Measurements from ENCODE around the gene GRAMD1B. TPM values are rescaled to one million over a fixed set of nuclear protein-coding genes. Genes with fewer than 3 reads are reported as not detected.

Gene GRAMD1B
- 10 to 100 TPM; 36.8 to 39.0 TPM for total RNA-seq

DNA sequence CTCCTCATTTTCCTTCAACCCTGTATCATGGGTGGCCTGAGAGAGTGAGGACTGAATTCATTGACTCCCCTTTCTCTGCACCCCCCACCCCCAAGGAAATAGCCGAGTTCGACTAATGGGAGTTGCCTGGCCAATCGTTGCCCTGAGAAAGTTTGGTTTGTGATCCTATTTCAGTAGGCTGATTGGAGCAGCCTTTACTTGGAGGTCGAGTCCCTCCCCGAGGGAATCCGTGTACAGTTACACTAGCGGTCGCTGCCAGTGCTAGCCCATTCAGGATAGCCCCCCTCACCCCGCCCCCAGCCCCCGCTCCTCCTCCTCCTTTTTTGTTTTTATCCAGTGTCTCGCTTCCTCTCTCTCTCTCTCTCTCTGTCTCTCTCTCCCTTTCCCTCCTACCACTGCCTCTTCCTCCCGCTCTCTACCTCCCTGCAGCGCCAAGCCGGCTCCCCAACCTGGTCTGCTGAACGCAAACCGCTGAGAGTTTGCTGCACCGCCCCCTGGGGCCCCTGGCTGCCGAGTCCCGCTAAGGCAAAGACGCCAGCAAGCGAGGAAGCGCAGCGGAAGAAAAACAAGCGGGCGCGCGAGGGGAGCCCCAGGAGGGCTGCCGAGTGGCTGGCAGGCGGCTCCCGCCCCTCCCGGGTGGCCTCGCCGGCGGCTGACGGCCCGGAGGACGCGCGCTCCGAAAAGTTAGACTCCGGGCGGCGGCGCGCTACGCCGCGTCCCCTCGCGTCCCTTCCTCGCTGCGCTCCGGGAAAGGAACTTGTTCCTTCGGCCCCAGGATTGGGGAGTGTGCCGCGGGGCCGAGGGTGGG is at the start of gene GRAMD1B:
GRAMD1B (plus strand) TSS at position 357 of the 808 bp plus-strand sequence. CDS start 524 bp downstream, outside the sequence.
- H3K36me3 Mint-ChIP-seq, result peaks cover 16% of the 10 kb centered on the region
- H3K27ac Mint-ChIP-seq, result peak within 1 kb of the TSS; percentile 90
- ChIA-PET POLR2A (interaction anchor here (0.8 kb wide), 1 partner anchor 126 kb away, joined by 3 read pairs; no protein-coding TSS in a partner anchor), CTCF (interaction anchor here (1.2 to 6.1 kb wide), 5 partner anchors 8 to 129 kb away, joined by 3 to 54 read pairs (median 4); no protein-coding TSS in a partner anchor)
- intact Hi-C loops (cut with micrococcal nuclease), result loop anchor here (1.0 to 5.0 kb wide), 3 partner anchors 23 to 368 kb away; partner anchors contain the start of gene HSPA8
- peak; percentile 85 for DNase-seq
- H3K4me3 Mint-ChIP-seq, result peak within 1 kb of the TSS; percentile 85
- no peaks in the 10 kb centered on the region for H3K27me3 Mint-ChIP-seq
- peaks cover 40% of the 10 kb centered on the region for H3K4me1 Mint-ChIP-seq (ENCODE audit: low read depth)
- no peaks in the 10 kb centered on the region for H3K9me3 Mint-ChIP-seq

GRCh38 chr11:123381149-123381548 is 48.9 kb upstream of the GRAMD1B start:
- ChIA-PET POLR2A (interaction anchor here (0.5 to 3.7 kb wide), 8 partner anchors 21 to 89 kb away, joined by 3 to 43 read pairs (median 9); no protein-coding TSS in a partner anchor), CTCF (interaction anchor here (0.8 to 4.4 kb wide), 14 partner anchors 9 to 263 kb away, joined by 3 to 54 read pairs (median 4); no protein-coding TSS in a partner anchor)
- no peaks in the 10 kb centered on the region for H3K36me3 Mint-ChIP-seq
- intact Hi-C loops (cut with micrococcal nuclease), result loop anchor here (1.0 to 5.0 kb wide), 2 partner anchors 18 to 44 kb away; no protein-coding TSS in a partner anchor
- no peaks in the 10 kb centered on the region for H3K27me3 Mint-ChIP-seq
- no peak for DNase-seq
- peaks cover 28% of the 10 kb centered on the region for H3K4me1 Mint-ChIP-seq (ENCODE audit: low read depth)
- no peak overlapping the region for H3K27ac Mint-ChIP-seq
- no peak overlapping the region for H3K4me3 Mint-ChIP-seq
- no peaks in the 10 kb centered on the region for H3K9me3 Mint-ChIP-seq

DNA sequence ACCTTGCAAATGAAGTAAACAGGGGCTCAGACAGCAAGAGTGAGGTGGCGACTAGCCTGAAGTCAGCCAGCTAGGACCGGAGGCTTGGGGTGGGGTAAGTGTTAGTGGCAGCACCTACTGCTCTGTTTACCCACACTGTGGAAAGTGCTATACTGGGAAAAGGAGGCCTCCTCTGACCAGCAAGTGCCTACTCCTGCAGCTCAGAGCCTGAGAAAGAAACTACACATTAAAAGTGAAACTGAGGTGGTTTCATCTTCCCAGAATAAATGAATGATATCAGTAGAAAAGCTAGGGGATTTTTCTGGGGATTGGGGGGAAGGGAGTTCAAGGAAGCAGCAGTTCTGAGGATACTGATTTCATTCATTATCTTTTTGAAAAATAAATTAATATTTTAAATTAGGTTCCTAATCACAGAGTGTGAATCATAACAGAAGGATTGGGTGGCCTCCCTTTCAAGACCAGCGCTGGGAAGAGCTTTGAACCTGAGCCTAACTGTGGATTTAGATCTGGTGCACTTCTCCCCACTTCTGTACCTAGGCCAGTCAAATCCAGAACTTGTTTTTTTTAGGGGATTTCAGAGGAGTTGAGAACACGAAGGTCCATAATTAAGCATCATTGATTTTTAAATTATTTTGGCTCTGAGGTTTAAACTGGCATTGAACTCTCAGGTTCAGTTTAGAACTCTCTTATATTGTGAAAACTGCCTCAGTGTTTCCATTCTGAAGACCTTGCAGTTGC is 48.1 kb upstream of the GRAMD1B start:
- Mint-ChIP-seq H3K4me1 (ENCODE audit: low read depth) (peaks cover 22% of the 10 kb centered on the region), H3K36me3 (no peaks in the 10 kb centered on the region), H3K4me3 (no peak overlapping the region), H3K27me3 (no peaks in the 10 kb centered on the region), H3K9me3 (no peaks in the 10 kb centered on the region), H3K27ac (no peak overlapping the region)
- intact Hi-C loops (cut with micrococcal nuclease), result loop anchor here (1.0 to 5.0 kb wide), 10 partner anchors 8 to 320 kb away; partner anchors contain the start of gene HSPA8
- DNase-seq, result peak; percentile 83
- ChIA-PET POLR2A (interaction anchor here (0.5 to 3.7 kb wide), 10 partner anchors 22 to 89 kb away, joined by 3 to 43 read pairs (median 7); no protein-coding TSS in a partner anchor), CTCF (interaction anchor here (0.8 to 4.4 kb wide), 16 partner anchors 10 to 264 kb away, joined by 3 to 54 read pairs (median 4); no protein-coding TSS in a partner anchor)

- H3K9me3 Mint-ChIP-seq, result no peaks in the 10 kb centered on the region
- ChIA-PET CTCF (interaction anchor here (0.6 to 4.4 kb wide), 11 partner anchors 10 to 122 kb away, joined by 3 to 54 read pairs (median 4); no protein-coding TSS in a partner anchor), POLR2A (interaction anchor here (0.8 to 3.7 kb wide), 9 partner anchors 14 to 80 kb away, joined by 3 to 43 read pairs (median 8); no protein-coding TSS in a partner anchor)
- H3K36me3 Mint-ChIP-seq, result no peaks in the 10 kb centered on the region
- DNase-seq, result peak; percentile 35
- no peaks in the 10 kb centered on the region for H3K27me3 Mint-ChIP-seq
- intact Hi-C loops (cut with micrococcal nuclease), result loop anchor here (1.0 to 5.0 kb wide), 9 partner anchors 8 to 320 kb away; partner anchors contain the start of gene HSPA8
- H3K27ac Mint-ChIP-seq, result no peak overlapping the region
- no peak overlapping the region for H3K4me3 Mint-ChIP-seq
- H3K4me1 Mint-ChIP-seq (ENCODE audit: low read depth), result peaks cover 19% of the 10 kb centered on the region
These were observed 47.5 kb upstream of the GRAMD1B start for GRCh38 chr11:123382555-123383074.

DNA sequence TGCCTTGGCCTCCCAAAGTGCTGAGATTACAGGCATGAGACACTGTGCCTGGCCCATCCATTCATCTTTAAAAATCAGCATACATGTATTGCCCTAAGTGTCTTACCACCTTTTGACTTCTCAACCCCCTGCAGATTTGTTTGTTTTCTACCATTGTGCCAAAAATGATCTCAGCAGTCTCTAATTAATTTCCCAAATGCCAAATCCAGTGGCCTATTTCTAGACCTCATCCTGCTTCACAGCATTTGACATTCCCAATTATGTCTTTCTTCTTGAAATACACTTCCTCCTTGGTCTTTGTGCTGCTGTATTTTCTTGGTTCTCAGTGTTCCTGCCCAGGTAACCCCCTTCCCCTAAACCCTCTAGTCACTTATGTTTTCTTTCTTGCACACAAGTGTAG is 46.0 kb upstream of the GRAMD1B start:
- no peak for DNase-seq
- ChIA-PET POLR2A (no interaction called here), CTCF (interaction anchor here (1.0 kb wide), 1 partner anchor 68 kb away, joined by 3 read pairs; no protein-coding TSS in a partner anchor)
- peaks cover 16% of the 10 kb centered on the region for H3K4me1 Mint-ChIP-seq (ENCODE audit: low read depth)
- H3K4me3 Mint-ChIP-seq, result no peak overlapping the region
- H3K27me3 Mint-ChIP-seq, result no peaks in the 10 kb centered on the region
- no peak overlapping the region for H3K27ac Mint-ChIP-seq
- no peaks in the 10 kb centered on the region for H3K36me3 Mint-ChIP-seq
- H3K9me3 Mint-ChIP-seq, result no peaks in the 10 kb centered on the region
- intact Hi-C loops (cut with micrococcal nuclease), result loop anchor here (5.0 kb wide), 1 partner anchor 47 kb away; no protein-coding TSS in a partner anchor

DNA sequence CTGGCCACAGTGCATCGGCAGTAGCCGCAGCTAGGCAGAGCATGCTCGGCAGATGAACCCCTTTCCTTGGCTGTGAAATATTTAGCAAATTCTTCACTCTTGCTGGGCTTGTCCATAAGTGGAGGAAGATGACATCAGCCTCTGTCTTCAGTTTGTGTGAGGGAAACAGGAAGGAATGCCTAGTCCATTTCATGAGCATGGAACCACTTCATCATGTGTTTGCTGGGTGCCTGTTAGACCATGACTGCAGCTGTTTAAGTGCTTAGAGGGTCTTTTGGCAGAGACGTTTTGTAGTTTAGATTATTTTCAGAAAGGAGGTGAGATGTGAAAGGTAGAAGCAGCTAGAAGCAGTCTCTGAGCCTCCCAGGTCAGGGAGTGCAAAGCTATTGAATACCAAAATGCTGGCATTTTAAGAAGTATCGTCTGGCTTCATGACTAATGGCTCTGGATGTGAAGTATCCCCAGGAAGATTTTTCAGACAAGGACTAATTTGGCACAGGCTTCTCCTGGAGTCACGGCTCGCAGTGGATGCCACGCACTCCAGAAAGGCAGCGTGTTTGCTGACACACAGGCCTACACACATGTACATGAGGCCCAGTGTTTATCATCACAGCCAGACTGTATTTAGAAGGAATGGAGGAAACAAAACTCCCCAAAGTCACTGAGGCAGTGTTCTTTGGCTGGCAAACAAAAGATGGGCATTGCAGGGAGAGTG is 43.1 kb upstream of the GRAMD1B start:
- Mint-ChIP-seq H3K9me3 (no peaks in the 10 kb centered on the region), H3K4me1 (ENCODE audit: low read depth) (peaks cover 4% of the 10 kb centered on the region), H3K27ac (no peak overlapping the region), H3K4me3 (no peak overlapping the region), H3K27me3 (no peaks in the 10 kb centered on the region), H3K36me3 (no peaks in the 10 kb centered on the region)
- POLR2A ChIA-PET, result no interaction called here
- CTCF ChIA-PET, result interaction anchor here (1.0 kb wide), 1 partner anchor 21 kb away, joined by 3 read pairs; no protein-coding TSS in a partner anchor
- no peak for DNase-seq
- intact Hi-C loops (cut with micrococcal nuclease), result no loop called here

DNA sequence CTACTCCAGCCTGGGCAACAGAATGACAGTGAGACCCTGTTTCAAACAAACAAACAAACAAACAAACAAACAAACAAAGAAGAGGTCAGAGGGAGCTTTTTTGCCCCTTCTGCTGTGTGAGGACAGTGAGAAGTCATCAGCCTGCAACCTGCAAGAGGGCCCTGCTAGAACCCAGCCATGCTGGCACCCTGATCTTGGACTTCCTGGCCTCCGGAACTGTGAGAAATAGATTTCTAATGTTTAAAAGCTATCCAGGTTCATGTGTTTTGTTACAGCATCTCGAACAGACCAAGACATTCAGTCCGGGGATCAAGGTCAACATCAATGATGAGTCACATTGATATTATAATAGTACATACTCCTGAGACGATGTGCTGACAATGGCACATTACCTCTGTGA is 41.4 kb upstream of the GRAMD1B start:
- no peaks in the 10 kb centered on the region for H3K27me3 Mint-ChIP-seq

DNA sequence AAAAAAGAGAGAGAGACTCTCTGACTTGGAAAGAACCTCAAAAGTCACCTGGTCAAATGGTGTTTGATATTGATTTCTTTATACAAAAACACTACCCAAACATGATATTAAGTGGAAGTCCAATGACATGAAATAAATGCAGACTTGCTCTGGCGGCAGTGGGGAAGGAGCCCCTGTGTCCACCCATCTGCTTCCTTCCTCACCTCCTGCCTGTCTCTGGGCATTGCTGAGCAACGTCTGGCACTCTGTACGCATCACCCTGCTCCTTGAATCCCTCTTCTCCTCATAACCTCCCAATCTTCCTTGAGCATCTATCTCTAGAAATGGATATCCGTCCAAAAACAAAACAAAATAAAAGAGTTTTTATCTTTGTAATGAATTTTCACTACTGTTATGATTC is 39.9 kb upstream of the GRAMD1B start:
- POLR2A ChIA-PET, result no interaction called here
- no peak overlapping the region for H3K27ac Mint-ChIP-seq
- peaks cover 13% of the 10 kb centered on the region for H3K4me1 Mint-ChIP-seq (ENCODE audit: low read depth)
- no peaks in the 10 kb centered on the region for H3K36me3 Mint-ChIP-seq
- CTCF ChIA-PET, result no interaction called here
- H3K4me3 Mint-ChIP-seq, result no peak overlapping the region
- intact Hi-C loops (cut with micrococcal nuclease), result no loop called here
- peaks cover 5% of the 10 kb centered on the region for H3K27me3 Mint-ChIP-seq
- DNase-seq, result no peak
- H3K9me3 Mint-ChIP-seq, result no peaks in the 10 kb centered on the region

More for the DNA sequence above, 41.4 kb upstream of the GRAMD1B start:
- no peak overlapping the region for H3K27ac Mint-ChIP-seq
- ChIA-PET POLR2A (no interaction called here), CTCF (interaction anchor here (1.5 kb wide), 1 partner anchor 90 kb away, joined by 3 read pairs; no protein-coding TSS in a partner anchor)
- no peaks in the 10 kb centered on the region for H3K36me3 Mint-ChIP-seq
- intact Hi-C loops (cut with micrococcal nuclease), result no loop called here
- H3K4me1 Mint-ChIP-seq (ENCODE audit: low read depth), result peaks cover 11% of the 10 kb centered on the region
- no peak overlapping the region for H3K4me3 Mint-ChIP-seq
- DNase-seq, result no peak
- H3K9me3 Mint-ChIP-seq, result no peaks in the 10 kb centered on the region

GRCh38 chr11:123391646-123392348 is 38.3 kb upstream of the GRAMD1B start:
- intact Hi-C loops (cut with micrococcal nuclease), result no loop called here
- Mint-ChIP-seq H3K27me3 (peaks cover 5% of the 10 kb centered on the region), H3K36me3 (no peaks in the 10 kb centered on the region), H3K4me1 (ENCODE audit: low read depth) (peaks cover 13% of the 10 kb centered on the region), H3K4me3 (no peak overlapping the region), H3K9me3 (no peaks in the 10 kb centered on the region), H3K27ac (no peak overlapping the region)
- CTCF ChIA-PET, result interaction anchor here (0.9 to 1.7 kb wide), 3 partner anchors 15 to 89 kb away, joined by 3 to 9 read pairs (median 5); no protein-coding TSS in a partner anchor
- DNase-seq, result no peak
- POLR2A ChIA-PET, result no interaction called here

DNA sequence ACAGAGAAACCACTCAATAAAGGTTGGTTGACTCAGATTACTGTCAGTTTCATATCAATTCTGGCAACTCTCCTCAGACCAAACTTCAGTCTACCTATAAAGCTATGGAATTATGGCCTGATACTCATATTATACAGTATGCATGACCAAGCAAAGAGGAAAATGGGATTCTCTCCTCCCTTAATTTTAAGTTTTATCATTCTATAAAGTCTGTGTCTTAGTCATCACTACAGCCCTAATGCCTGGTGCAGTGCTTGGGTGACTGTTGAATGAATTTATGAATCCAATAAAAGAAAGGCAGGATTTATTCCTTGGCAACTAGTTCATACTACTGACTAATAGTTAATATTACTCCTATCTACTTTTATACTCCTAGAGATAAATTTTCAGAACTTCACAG is 37.6 kb upstream of the GRAMD1B start:
- POLR2A ChIA-PET, result no interaction called here
- intact Hi-C loops (cut with micrococcal nuclease), result no loop called here
- Mint-ChIP-seq H3K27me3 (peaks cover 5% of the 10 kb centered on the region), H3K27ac (no peak overlapping the region), H3K4me1 (ENCODE audit: low read depth) (peaks cover 13% of the 10 kb centered on the region), H3K9me3 (no peaks in the 10 kb centered on the region), H3K4me3 (no peak overlapping the region), H3K36me3 (no peaks in the 10 kb centered on the region)
- CTCF ChIA-PET, result interaction anchor here (0.8 to 1.7 kb wide), 2 partner anchors 15 to 86 kb away, joined by 3 to 9 read pairs; no protein-coding TSS in a partner anchor
- no peak for DNase-seq
